ENCODE data around the gene YLPM1.

Gene YLPM1

DNA sequence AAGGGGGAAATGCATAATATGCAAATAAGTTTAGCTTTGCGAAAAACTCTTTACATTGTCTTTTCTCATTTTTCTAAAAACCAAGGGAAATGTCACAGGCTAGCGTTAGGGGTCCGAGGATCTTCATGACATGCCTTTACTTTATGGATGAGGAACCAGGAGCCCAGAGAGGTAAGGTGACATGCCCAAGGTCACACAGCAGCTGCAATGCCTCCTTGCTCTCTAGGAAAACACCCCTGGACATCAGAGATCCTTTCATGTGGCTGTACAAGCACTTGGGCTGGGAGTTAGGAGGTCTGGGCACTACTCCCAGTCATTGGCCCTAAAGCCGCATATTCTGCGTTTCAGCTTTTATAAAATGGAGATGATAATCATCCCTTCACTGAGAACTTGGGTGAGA, 112.1 kb downstream of the YLPM1 start:
- no peak for DNase-seq

DNA sequence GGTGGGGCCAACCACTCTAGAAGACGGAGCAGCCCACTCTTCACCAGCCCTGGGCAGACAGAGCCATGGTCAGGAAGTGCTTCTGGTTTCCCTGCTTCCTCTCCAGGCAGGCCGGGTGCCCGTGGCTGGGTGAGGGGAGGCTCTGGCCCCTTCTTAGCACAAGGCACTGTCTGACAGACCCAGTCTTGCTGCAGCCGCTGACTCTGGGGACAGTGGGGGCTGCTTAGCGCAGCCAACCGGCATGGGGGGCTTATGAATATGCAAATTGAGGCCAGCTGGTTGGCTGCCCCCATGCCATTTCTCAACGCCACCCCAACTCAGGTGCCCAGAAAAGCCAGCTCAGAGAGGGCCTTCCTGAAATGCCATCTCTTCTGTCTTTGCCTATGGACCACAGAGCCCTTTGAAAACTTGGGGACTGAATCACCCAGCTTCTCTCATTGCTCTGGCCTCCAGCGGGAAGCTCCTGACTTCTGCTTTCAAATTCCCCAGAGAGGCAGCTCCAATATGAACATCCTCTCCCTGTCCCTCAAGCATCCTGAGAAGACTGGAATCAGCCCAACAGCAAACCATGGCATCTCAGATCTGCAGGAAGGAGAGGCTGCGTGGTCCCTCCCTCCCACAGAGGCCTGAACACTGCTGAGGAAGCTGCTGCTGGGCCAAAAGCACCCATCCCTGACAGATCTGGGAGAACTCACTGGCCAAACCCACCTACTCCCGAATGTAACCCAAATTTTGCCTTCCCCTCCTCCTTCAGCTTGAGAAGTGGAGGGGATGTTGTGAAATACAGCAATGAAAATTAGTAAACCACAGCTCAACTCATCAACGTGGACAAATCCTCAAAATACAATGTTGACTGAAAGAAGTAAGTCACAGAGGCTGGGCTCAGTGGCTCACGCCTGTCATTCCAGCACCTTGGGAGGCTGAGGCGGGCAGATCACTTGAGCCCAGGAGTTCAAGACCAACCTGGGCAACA, 113.1 kb downstream of the YLPM1 start, which contains the start of gene PROX2:
PROX2 (minus strand) TSS at position 205 of the 973 bp plus-strand sequence. CDS start 12,311 bp downstream, outside the sequence.
- DNase-seq, result peak in 1 of 2 donors; percentile 22

DNA sequence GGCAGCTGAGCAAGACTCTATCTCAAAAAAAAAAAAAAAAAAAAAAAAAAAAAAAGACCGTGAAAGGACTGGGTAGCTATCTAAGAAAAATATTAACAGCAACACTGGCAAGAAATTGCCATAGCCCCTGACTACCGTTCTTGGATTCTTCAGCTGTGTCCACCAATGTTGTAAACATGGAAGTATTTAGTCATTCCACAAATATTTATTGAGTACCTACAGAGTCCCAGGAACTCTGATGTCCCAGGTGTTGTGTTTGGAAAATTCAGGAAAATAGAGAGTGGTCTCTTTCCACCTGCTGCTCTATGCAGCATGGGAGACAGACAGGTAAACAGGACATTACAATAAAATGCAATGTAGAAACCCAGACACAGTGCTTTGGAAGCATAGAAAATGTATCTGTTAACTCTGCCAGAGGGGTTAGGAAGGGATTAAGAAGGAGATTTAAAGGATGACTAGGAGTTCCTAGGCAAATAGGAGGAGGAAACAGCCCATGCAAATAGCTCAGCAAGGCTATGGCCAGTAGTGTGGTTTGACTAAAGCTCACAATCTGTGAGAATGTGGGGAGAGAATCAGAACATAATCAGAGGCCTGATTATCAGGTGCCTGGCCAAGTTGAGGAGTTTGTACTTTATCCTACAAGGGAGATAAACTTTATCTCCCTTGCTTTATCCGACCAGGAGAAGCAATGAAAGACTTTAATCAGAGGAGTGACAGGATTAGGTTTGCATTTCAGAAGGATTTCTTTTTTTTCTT, 116.5 kb downstream of the YLPM1 start:
- DNase-seq, result no peak

DNA sequence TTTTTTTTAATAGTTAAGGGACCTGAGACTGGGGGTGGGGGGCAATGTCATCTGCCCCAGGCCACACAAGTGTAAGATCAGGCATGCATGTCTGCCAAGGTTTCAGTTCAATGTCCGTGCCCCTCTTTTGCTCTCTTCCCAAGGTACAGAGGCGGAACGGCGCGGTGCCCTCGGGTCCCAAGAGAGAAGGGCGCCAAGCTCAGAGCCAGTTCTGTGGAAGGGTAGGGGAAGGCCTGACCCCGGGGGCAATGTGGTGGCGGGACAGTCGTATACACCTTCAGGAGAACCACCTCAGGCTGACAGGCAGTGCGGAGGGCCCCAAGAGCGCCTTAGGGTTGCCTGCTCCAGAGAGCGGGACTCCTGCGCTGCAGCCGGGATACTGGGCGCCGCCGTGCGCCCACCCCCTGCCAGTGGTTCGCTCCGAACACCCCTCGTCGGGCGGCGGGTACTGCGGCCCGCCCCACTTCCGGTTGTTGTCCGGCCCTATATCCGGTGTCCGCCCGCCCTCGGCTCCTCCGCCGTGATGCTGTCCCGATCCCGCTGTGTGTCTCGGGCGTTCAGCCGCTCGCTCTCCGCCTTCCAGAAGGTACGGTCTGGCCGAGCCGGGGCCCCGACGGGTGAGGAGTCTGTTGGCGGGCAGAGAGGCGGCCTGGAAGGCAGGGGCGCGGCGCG, 118.5 kb downstream of the YLPM1 start, which contains the start of gene DLST:
DLST (plus strand) TSS at position 486 of the 672 bp plus-strand sequence; CDS start at position 524, 38 bp downstream.
- DNase-seq, result peak; percentile 69 to 78

DNA sequence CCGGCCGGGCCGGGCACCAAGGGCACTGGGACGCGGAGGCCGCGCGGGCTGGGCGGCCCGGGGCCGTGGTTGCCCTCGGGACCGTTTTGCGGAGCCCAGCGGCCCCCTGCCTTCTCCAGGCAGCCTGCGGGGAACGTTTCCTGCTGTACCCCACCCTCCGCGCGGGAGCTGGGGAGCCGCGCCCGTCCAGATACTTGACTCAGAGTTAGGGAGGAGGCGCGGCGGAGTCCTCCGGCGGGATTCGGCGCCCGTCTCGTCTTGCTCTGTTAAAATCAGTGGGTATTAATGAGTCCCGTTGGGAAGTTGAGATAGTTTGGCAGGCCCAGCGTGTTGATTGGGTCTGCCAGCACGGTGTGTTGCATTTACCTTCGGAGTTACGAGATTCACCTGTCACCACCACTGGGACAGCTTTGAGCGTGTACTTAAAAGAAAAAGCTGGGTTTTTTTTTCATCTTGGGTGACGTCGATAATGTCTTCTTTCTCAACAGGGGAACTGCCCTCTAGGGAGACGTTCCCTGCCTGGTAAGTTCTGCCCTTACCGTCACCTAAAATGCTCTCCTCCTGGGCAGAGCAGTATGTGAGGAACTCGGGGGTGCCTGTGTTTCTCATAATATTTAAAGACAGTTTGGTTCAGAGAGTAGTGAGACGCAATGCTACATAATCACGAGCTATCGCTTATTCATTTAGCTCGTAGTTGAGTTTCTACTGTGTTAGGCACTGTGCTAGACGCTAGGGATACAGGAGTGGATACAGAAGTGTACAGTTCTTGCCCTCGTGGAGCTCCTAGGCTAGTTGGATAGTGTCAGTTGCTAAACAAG, 119.2 kb downstream of the YLPM1 start:
- DNase-seq, result no peak
